ENCODE measurements around the gene OR52E1.

The OR52E1 gene

GRCh38 chr11:5115339-5115738, 46.0 kb downstream of the OR52E1 start:
- DNase-seq (ENCODE audit: low read depth, low spot score): no peak

GRCh38 chr11:5117588-5117987, 48.2 kb downstream of the OR52E1 start:
- no peak for DNase-seq (ENCODE audit: low read depth, low spot score)

GRCh38 chr11:5118893-5119292, 49.5 kb downstream of the OR52E1 start:
- DNase-seq (ENCODE audit: low read depth, low spot score): no peak

All from activated CD4-positive, CD25-positive, alpha-beta regulatory T cell treated with anti-CD3 and anti-CD28 coated beads, Interleukin-2, amount 50 U/mL, for 16 hours (primary cell).